Glutamatergic neuron (in vitro differentiated cells): ENCODE measurements around the gene TCP10L. TPM values are rescaled to one million over a fixed set of nuclear protein-coding genes. Genes with fewer than 3 reads are reported as not detected.
"Not testable (repeated sequence)": the region's sequence is repeated elsewhere in the genome, so short reads cannot be mapped to it uniquely, and the experiment has no call there.

Source experiments
- DNase-seq: peaks from one replicate; pipeline ENCODE4 v3.0.0; 2022
- H3K27ac Mint-ChIP-seq: one replicate; pipeline ENCODE4 v1.8.0; 2020; ENCODE audit warnings: mild to moderate bottlenecking, mixed read lengths, inconsistent platforms; ENCODE audit not compliant: unreplicated experiment
- H3K27me3 Mint-ChIP-seq: one replicate; pipeline ENCODE4 v1.8.0; 2020; ENCODE audit warnings: mild to moderate bottlenecking, moderate library complexity, mixed read lengths, inconsistent platforms; ENCODE audit not compliant: unreplicated experiment
- H3K36me3 Mint-ChIP-seq: one replicate; pipeline ENCODE4 v1.8.0; 2020; ENCODE audit warnings: mild to moderate bottlenecking, mixed read lengths, inconsistent platforms; ENCODE audit not compliant: unreplicated experiment
- H3K4me1 Mint-ChIP-seq: one replicate; pipeline ENCODE4 v1.8.0; 2020; ENCODE audit warnings: mild to moderate bottlenecking, low read depth, mixed read lengths, inconsistent platforms; ENCODE audit not compliant: unreplicated experiment
- H3K4me3 Mint-ChIP-seq: one replicate; pipeline ENCODE4 v1.8.0; 2020; ENCODE audit warnings: mild to moderate bottlenecking, mixed read lengths, inconsistent platforms; ENCODE audit not compliant: unreplicated experiment
- H3K9me3 Mint-ChIP-seq: one replicate; pipeline ENCODE4 v1.8.0; 2020; ENCODE audit warnings: mild to moderate bottlenecking, moderate library complexity, mixed read lengths, inconsistent platforms; ENCODE audit not compliant: unreplicated experiment
- total RNA-seq: library from RNA; stranded (reverse); fragmentation: NEBNext Ultra II Directional; extraction: Animal tissue kit (Norgen Biotek cat#: 25700); gene quantifications from one replicate; pipeline ENCODE4 v1.2.1, GENCODE V29; 2021; ENCODE audit not compliant: unreplicated experiment
- TF ChIP-seq, protein P1 (sequence below): fragments of 200-600 bp; sonication (generic); IDR thresholded peaks from one replicate; pipeline ENCODE4 v1.5.0; 2021; ENCODE audit not compliant: partially characterized antibody, unreplicated experiment

TCP10L gene
- total RNA-seq, 1 donor from 2014 or later: 31.0 TPM

DNA sequence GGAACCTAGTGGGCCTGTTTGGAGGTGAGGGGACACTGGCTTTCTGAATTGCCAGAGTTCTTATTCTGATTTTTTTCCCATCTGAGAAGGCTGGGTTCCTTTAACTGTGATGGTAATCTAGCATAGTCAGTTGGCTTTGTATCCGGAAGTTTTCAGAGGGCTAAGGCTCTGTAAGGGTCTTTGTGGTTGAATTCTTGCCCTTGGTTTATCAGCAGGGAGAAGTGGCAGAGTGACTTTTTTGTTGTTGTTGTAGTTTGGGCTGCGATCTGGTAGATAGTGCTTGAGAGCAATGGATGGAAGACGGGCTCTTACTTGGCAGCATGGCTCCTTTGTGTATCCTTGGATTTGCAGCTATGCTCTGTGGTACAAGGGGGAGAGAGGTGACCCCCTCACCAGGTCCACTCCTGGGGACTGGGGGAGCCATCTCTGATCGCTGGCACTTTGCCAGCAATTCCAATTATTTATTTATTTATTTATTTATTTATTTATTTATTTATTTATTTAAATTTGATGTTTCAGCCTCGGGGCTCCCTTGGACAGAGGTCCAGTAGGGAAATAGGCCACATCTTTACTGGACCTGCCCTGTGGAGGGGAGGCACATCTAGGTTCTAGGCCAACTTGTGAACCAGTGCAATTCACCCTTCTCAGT lies 18.5 kb downstream of the TCP10L start:
- Mint-ChIP-seq H3K9me3 (peaks cover 10% of the 10 kb centered on the region), H3K36me3 (peaks cover 25% of the 10 kb centered on the region), H3K27ac (no peak overlapping the region), H3K4me3 (no peak overlapping the region), H3K27me3 (peaks cover 5% of the 10 kb centered on the region), H3K4me1 (peaks cover 4% of the 10 kb centered on the region)
- TF ChIP-seq, protein P1, sequence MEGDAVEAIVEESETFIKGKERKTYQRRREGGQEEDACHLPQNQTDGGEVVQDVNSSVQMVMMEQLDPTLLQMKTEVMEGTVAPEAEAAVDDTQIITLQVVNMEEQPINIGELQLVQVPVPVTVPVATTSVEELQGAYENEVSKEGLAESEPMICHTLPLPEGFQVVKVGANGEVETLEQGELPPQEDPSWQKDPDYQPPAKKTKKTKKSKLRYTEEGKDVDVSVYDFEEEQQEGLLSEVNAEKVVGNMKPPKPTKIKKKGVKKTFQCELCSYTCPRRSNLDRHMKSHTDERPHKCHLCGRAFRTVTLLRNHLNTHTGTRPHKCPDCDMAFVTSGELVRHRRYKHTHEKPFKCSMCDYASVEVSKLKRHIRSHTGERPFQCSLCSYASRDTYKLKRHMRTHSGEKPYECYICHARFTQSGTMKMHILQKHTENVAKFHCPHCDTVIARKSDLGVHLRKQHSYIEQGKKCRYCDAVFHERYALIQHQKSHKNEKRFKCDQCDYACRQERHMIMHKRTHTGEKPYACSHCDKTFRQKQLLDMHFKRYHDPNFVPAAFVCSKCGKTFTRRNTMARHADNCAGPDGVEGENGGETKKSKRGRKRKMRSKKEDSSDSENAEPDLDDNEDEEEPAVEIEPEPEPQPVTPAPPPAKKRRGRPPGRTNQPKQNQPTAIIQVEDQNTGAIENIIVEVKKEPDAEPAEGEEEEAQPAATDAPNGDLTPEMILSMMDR: no peak
- no peak for DNase-seq

DNA sequence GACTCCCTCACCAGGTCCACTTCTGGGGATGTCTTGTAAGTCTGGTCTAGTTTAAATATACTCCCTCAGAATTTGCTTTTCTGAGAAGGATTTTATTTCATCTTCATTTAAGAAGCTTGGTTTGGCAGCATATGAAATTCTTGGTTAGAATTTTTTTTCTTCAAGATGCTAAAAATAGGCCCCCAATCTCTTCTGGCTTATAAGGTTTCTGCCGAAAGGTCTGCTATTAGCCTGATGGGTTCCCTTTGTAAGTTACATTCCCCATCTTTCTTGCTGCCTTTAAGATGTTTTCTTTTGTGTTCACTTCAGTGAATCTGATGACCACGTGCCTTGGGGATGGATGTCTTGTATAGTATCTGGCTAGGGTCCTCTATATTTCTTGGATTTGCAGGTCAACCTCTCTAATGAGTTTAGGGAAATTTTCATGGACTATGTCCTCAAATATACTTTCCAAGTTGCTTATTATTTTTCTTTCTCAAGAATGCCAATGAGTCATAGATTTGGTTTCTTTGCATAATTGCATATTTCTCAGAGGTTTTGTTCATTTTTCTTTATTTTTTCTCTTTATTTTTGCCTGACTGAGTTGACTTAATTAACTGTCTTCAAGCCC lies 19.4 kb downstream of the TCP10L start:
- Mint-ChIP-seq H3K27ac (no peak overlapping the region), H3K4me1 (peaks cover 4% of the 10 kb centered on the region), H3K9me3 (peaks cover 10% of the 10 kb centered on the region), H3K4me3 (no peak overlapping the region), H3K36me3 (peaks cover 25% of the 10 kb centered on the region), H3K27me3 (peaks cover 5% of the 10 kb centered on the region)
- DNase-seq: no peak
- TF ChIP-seq, protein P1: no peak

DNA sequence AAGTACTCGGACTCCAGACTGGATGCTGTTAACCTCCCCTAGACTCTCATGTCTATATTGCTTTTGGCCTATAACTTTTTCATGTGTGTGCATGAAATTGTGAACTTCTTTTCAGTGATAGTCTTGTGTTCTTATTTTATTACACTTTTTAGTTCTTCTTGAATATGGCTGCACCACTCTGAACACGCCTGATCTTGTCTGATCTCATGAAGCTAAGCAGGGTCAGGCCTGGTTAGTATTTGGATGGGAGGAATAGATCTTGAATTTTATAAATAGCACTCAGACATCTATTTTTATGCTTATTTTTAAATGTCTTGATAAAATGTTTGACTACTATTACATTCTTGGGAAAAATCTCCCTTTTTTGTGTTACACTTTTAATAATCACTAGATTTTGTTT lies 22.4 kb downstream of the TCP10L start:
- TF ChIP-seq, protein P1: no peak
- no peak overlapping the region for H3K4me3 Mint-ChIP-seq
- peaks cover 5% of the 10 kb centered on the region for H3K27me3 Mint-ChIP-seq
- peaks cover 10% of the 10 kb centered on the region for H3K9me3 Mint-ChIP-seq
- peaks cover 25% of the 10 kb centered on the region for H3K36me3 Mint-ChIP-seq
- H3K4me1 Mint-ChIP-seq: no peaks in the 10 kb centered on the region
- no peak for DNase-seq
- H3K27ac Mint-ChIP-seq: no peak overlapping the region

DNA sequence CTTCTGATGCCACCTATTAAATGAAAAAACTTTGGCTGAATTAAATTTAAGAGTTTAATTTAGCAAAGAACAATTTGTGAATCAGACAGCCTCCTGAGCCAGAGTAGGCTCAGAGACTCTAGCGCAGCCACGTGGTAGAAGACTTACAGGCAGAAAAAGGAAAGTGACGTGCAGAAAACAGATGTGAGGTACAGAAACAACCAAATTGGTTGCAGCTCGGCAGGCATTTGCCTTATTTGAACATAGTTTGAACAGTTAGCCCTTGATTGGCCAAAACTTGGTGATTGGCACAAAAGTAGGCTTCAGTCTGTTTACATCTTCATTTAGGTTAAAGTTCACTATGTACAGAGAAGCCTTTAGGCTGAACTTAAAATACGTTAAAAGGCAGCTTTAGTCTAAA lies 22.9 kb downstream of the TCP10L start:
- Mint-ChIP-seq H3K36me3 (peaks cover 25% of the 10 kb centered on the region), H3K4me1 (no peaks in the 10 kb centered on the region), H3K27ac (no peak overlapping the region), H3K27me3 (peaks cover 3% of the 10 kb centered on the region), H3K9me3 (peaks cover 8% of the 10 kb centered on the region), H3K4me3 (no peak overlapping the region)
- TF ChIP-seq, protein P1: no peak
- DNase-seq: no peak

- H3K27me3 Mint-ChIP-seq, H3K4me1 Mint-ChIP-seq, DNase-seq, H3K4me3 Mint-ChIP-seq, H3K9me3 Mint-ChIP-seq, H3K27ac Mint-ChIP-seq: not testable (repeated sequence)
- peaks cover 20% of the 10 kb centered on the region for H3K36me3 Mint-ChIP-seq
These were observed 23.8 kb downstream of the TCP10L start for GRCh38 chr21:32561476-32561875.
